Coronary artery (tissue), 2 donors: ENCODE measurements around the gene RPUSD4.

Source experiments
- DNase-seq: peaks from one replicate; pipeline ENCODE4 v3.0.0-alpha.2; 2017; ENCODE audit warnings: low spot score
- H3K27ac ChIP-seq, 2 donors: fragments of 200-600 bp; sonication (generic); one replicate each; pipeline ENCODE4 v1.5.1; 2016 to 2019
- H3K4me3 ChIP-seq: fragments of 200-600 bp; sonication (generic); 2 replicates; pipeline ENCODE4 v1.5.1; 2016; ENCODE audit warnings: mild to moderate bottlenecking, moderate library complexity
- CTCF ChIP-seq: fragments of 200-600 bp; sonication (generic); IDR thresholded peaks from one replicate; pipeline ENCODE4 v1.5.1; 2019; ENCODE audit warnings: antibody characterized with exemption

The RPUSD4 gene

GRCh38 chr11:126225295-126225665 is 13.8 kb upstream of the RPUSD4 start:
- H3K27ac ChIP-seq: no peak overlapping the region
- no peak for TF ChIP-seq CTCF
- DNase-seq: no peak
- no peak overlapping the region for H3K4me3 ChIP-seq

- H3K27ac ChIP-seq: no peak overlapping the region
- no peak overlapping the region for H3K4me3 ChIP-seq
- no peak for DNase-seq
- no peak for TF ChIP-seq CTCF
Measured at GRCh38 chr11:126224647-126225294, 13.3 kb upstream of the RPUSD4 start.

- DNase-seq: no peak
- no peak for TF ChIP-seq CTCF
- no peak overlapping the region for H3K4me3 ChIP-seq
- H3K27ac ChIP-seq: no peak overlapping the region
Measured at GRCh38 chr11:126219547-126219946, 8.1 kb upstream of the RPUSD4 start.

GRCh38 chr11:126217491-126217890 is 6.0 kb upstream of the RPUSD4 start:
- TF ChIP-seq CTCF: no peak
- no peak overlapping the region for H3K27ac ChIP-seq
- H3K4me3 ChIP-seq: no peak overlapping the region
- DNase-seq: no peak

- Histone ChIP-seq H3K4me3 (no peak overlapping the region), H3K27ac (no peak overlapping the region)
- no peak for TF ChIP-seq CTCF
- DNase-seq: no peak
Measured at GRCh38 chr11:126216526-126217305, 5.3 kb upstream of the RPUSD4 start.

GRCh38 chr11:126214841-126215240 is 3.4 kb upstream of the RPUSD4 start:
- Histone ChIP-seq H3K27ac (no peak overlapping the region), H3K4me3 (no peak overlapping the region)
- TF ChIP-seq CTCF: no peak
- no peak for DNase-seq

GRCh38 chr11:126214441-126214840 is 3.0 kb upstream of the RPUSD4 start:
- no peak overlapping the region for H3K4me3 ChIP-seq
- H3K27ac ChIP-seq: no peak overlapping the region
- DNase-seq: no peak
- no peak for TF ChIP-seq CTCF
